HTR-8/SVneo (cell line): ENCODE data around the gene SZT2.

Experiments
- DNase-seq: peaks from one replicate; pipeline ENCODE4 v3.0.0; 2011; ENCODE audit warnings: low spot score, mixed read lengths; ENCODE audit not compliant: insufficient read length
- FAIRE-seq: peaks from 2 replicates; lab custom pipeline; 2011; peaks lifted over from hg19 to GRCh38; lab: Jason Lieb, UNC

SZT2 gene

DNA sequence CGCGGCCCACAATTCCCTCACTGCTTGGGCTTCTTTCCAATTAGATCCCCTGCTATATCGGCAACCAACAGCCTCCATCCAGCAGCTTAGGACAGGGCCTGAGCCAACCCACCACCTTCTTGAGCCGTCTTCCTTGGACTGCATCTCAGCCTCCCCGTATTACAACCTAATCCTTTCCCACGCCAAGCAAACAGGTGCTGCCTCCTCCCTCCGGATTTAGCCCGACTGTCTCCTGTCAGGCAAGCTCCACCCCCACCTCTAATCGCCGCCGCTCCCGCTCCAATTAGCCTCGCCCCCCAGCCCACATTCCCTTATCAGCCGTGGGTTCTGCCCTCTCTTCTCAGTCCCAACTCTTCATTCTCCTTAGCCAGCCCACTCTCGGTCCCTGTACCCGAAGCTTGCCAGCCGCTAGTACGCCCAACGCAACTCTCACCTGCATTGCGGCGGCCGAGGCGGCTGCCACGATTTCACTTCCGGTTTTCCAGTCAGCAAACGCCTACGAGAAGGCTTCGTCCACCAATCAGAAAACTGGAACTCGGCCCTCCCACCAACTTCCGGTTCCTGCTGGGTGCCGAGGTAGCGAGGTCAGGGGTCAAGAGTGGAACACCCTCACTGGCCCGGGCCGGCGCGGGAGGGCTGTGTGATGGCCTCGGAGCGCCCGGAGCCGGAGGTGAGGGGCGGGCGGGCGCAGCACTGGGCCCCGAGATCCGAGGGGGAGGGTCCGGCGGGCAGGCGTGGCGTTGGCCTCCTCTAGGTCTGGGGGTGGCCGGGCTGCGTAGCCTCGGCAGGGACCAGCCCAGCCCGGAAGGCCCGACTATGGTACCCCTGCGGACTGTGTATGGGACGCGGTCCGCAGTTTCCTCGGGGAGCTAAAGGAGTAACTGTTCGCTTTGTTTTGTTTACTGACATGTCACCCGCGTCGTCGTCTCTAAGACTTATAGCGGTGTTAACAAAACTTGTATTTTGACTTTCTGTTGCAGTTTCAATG is at the start of gene SZT2, which contains the start of gene MED8:
Gene SZT2 (plus strand): TSS at position 574 of the 988 bp plus-strand sequence. CDS start 70 bp downstream, at position 644.
Gene MED8 (minus strand): TSS at position 475 of the 988 bp plus-strand sequence. CDS start 36 bp downstream, at position 439.
- peak; percentile 28 for FAIRE-seq
- DNase-seq, result peak; percentile 91

DNA sequence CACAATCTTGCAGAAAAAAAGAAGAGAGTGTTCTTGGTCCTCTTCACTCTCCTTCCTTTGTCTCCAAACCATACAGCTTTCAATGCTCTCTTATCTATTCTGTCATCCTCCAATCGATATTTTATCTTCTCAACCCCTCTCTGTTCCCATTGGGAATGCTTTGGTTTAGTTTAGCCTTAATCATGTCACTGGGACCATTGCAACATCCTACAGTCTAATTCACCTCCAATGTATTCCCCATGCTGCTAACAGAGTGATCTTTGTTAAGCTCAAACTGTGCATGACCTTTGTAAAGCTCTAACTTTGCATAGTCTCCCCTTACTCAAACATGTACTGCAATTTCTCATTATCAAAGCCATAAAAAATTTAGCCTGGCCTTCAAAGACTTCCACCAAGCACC is 49.1 kb upstream of the SZT2 start:
- DNase-seq, result no peak
- FAIRE-seq, result no peak

DNA sequence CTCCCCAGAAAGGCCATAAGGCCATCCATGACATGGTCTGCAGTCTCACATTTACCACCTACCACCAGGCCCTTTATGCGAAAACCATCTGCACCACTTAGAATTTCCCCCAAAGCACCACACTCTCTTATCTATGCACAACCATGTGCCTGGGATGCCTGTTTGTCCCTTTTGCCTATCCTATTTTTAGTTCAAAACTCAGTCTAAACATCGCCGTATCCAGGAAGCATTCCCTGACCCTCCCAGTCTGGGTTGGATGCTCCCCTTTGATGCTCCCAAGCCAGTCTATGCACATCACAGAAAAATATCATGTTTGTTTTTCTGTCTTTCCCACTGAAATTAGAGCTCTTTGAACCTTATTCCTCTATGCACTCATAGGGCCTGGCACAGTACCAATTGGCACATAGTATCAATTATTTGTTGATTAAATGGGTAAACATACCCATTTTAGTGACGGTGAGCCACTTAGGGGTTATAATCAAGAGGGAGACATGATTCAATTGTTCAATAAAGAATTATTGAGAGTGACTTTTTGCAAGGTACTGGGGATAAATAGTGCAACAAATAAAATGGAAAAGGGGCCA is 45.3 kb upstream of the SZT2 start:
- FAIRE-seq (no peak), DNase-seq (no peak)

DNA sequence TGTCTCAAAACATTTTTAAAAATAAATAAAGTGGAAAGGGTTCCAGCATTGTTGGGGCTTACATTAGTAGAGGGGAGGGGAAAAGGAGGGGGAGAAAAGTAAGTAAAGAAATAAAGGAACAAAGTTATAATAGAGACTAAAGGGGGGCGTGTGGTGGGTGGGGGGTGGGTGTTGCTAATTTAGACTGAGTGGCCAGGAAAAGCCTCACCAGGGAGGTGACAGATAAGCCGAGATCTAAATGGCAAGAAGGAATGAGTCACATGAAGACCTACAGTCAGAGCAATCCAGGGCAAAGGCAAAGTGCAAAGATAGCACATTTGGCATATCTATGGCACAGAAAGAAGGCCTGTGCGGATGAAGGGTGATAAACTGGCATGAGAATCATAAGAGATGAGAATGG is 44.6 kb upstream of the SZT2 start:
- DNase-seq (no peak), FAIRE-seq (no peak)

DNA sequence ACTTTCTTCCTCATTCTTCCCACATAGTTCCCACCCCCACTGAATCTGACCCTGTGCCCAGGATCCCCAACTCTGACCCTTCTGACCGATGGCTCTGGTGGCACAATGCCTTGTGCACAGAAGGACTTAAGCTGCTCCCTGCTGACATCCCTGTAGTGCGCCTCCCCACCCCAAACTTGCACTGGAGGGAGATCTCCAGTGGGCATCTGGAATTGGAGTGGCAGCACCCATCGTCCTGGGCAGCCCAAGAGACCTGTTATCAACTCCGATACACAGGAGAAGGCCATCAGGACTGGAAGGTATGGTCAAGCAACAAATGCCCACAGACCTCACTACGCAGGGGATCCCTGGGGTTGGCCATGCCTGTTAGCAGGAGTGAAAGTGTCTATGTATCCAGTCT is 43.1 kb upstream of the SZT2 start:
- no peak for DNase-seq
- no peak for FAIRE-seq

DNA sequence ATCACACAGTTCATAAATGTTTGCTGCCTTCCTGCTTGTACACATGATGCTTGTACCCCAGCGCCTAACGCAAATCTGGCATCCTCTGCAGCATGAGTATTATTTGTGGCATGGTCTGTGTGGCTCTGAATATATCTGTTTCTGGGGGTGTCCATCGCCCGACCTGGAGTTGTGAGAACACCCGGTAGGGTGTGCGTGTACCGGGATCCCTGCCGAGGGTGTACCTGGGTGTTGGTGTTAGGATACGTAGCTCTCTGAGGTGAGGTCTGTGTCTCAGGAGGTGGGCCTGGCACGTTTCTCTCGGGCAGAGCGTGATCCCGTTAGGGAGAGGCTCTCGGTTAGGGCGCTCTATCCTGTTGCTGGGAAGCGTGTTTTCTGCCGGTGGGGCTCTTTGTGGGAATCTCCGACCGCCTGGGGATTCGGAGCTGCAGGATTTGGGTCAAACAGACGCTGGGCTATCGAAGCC is 41.3 kb upstream of the SZT2 start:
- DNase-seq (no peak), FAIRE-seq (no peak)

DNA sequence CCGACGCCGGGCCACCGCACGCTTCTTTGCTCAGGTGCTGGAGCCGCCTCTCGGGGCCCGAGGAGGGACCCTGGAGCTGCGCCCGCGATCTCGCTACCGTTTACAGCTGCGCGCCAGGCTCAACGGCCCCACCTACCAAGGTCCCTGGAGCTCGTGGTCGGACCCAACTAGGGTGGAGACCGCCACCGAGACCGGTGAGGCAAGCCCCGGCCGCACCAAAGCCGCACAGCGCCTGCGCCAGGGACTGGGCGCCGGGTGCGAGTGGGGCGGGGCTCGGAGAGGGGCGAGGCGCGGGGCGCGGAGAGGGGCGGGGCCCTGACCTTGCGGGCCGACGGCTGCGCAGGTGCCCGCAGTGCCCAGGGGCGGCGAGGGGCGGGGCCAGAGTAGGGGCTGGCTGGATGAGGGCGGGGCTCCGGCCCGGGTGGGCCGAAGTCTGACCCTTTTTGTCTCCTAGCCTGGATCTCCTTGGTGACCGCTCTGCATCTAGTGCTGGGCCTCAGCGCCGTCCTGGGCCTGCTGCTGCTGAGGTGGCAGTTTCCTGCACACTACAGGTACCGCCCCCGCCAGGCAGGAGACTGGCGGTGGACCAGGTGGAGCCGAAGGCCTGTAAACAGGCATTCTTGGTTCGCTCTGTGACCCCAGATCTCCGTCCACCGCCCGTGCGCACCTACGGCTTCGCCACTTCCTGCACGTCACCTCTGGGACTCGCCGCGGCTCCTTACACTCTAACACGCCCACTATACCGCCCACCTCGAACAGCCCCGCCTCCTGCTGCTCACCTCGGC is 40.7 kb upstream of the SZT2 start:
- FAIRE-seq, result no peak

DNA sequence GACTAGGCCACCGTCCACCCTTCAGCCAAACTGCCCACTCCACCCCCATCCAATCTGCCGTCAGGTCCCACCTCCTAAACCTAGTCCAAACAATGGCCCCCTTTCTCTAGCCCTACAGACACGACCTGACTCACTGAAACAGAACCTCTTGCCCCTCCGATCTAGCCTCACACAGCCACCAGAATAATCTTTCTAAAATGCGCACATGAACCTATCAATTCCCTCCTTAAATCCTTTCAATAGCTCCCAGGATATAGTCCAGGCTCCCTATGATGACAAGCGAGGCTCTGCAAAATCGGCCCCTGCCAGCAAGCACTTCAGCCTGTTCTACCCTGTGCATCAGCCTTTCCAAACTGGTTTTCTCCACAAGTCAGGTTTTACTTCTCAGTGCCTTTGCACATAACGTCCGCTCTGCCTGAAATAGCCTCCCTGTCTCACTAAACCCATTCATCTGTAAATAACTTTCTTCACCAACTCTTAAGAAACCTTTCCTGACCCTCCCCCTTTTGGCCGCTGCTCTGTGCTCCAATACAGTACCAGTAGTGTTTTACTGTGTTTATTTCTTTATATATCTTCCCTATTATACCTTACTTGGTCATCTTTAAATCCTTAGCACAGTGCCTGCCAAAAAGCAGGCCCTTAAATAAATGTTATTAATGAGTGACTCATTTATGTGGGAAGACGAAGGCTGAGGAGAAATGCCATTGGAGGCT is 39.9 kb upstream of the SZT2 start:
- FAIRE-seq, result no peak
- no peak for DNase-seq

More for the DNA sequence above, 40.7 kb upstream of the SZT2 start:
- peak; percentile 47 for DNase-seq

DNA sequence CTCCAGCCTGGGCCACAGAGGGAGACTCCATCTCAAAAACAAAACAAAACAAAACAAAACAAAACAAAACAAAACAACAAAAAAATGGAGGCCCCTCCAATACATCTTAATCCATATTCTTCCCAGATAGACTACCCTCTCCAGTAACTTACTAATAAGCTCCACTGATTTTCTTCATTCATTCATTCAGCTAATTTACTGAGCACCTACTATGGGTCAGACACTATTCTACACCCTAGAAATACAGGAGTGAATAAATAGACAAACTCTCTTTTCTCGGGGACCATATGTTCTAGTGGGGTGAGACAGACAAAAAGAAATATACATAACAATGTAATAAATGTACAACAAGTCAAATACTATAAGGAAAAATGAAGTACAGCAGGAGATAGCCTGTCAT is 38.7 kb upstream of the SZT2 start:
- DNase-seq, result no peak
- no peak for FAIRE-seq

DNA sequence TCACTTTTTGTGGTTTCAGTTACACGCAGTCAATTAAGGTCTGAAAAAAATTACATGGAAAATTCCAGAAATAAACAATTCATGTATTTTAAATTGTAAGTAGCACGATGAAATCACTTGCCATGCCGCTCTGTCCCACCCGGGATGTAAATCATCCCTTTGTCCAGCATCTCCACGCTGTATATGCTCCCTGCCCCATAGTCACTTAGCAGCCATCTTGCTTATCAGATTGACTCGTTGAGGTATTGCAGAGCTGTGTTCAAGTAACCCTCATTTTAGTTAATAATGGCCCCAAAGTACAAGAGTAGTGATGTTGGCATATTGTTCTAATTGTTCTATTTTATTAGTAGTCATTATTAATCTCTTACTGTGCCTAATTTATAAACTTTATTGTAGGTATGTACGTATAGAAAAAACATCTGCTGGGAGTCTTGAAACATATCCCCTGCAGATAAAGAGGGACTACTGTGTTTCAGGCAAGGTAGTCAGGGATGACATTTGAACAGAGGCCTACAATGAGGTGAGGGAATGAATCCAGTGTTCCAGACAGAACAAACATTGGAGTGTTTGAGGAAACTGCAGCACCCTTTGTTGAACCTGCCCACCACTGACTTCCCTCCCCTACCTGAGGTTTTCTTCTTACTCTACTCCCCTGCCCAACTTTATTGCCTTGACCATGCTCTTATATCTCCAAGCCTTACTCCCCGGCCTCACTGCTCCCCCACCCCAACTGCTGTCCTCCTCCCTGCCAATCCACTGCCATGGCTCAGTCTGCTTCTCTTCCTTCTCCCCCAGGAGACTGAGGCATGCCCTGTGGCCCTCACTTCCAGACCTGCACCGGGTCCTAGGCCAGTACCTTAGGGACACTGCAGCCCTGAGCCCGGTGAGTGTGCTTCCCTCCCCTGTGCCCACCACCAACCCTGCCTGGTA is 38.0 kb upstream of the SZT2 start:
- DNase-seq (no peak), FAIRE-seq (no peak)

DNA sequence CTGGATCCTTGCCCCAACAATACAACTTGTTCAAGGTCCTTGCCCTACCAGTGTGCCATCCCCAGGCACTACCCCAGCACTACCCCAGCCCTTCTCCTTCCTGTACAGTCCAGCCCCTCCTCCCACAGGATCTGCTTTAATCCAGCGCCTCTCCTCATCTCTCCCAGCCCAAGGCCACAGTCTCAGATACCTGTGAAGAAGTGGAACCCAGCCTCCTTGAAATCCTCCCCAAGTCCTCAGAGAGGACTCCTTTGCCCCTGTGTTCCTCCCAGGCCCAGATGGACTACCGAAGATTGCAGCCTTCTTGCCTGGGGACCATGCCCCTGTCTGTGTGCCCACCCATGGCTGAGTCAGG is 37.4 kb upstream of the SZT2 start:
- FAIRE-seq, result no peak

DNA sequence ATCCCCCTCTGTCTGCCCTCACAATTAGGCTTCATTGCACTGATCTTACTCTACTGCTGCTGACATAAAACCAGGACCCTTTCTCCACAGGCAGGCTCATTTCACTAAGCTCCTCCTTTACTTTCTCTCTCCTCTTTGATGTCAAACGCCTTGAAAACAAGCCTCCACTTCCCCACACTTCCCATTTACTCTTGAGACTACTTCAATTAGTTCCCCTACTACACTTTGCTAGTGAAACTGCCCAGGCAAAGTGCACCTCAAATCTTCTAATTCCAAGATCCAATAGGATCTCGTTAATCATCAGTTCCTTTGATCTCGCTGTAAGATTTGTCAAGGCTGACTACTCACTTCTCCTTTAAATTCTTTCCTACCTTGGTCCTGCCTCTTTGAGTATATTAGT is 36.8 kb upstream of the SZT2 start:
- no peak for FAIRE-seq

More for the DNA sequence above, 37.4 kb upstream of the SZT2 start:
- no peak for DNase-seq

DNA sequence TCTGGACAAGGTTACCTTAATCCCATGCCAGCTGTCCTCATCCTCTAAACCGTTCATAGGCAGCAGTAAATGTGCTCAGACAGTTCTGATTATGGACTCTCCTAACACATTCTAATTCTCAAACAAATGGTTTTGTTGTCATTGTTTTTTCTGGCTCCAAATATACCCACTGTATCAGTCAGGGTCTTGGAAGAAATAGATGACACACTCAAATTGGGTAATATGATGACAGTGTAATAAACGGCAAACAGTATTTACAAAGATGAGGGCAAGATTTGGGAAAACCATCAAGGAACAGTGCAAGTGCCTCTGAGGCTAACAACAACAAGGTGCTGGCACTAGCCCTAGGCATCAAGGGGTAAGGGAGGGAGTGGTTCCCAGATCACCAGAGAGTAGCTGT is 35.2 kb upstream of the SZT2 start:
- no peak for FAIRE-seq
- DNase-seq, result no peak

More for the DNA sequence above, 36.8 kb upstream of the SZT2 start:
- DNase-seq, result no peak

DNA sequence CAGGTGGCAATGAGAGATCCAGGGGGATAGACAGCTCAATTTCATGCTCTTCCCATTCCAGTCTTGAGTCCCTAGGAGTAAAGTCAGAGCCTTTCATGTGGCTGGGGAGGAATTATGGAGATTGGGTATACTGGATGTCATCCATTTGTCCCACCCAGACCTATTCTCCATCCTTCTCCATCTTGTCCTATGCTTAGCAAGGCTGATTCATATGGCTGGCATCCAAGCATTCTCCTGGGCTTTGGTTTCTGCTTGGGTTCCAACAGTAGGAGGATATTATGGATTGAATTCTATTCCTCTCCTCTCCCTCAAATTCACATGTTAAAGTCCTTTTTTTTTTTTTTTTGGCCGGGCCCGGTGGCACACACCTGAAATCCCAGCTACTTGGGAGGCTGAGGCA is 34.8 kb upstream of the SZT2 start:
- FAIRE-seq (no peak), DNase-seq (no peak)

DNA sequence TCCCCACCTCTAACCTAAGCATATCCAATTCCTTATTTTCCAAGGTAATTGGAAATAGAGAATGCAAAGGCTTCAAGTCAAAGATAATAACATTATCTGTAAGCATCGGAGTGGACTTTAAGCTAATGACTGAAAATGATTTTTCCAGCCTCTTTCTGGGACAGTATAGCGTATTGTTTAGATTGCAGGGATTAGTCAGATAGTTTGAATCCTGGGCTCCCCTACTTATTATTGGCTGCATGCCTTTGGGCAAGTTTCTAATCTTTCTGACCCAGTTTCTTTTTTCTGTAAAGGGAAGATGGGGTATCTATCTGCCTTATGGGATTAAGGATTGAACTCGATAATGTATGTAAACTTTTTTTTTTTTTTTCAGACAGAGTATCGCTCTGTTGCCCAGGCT is 32.4 kb upstream of the SZT2 start:
- no peak for FAIRE-seq
- DNase-seq, result no peak

DNA sequence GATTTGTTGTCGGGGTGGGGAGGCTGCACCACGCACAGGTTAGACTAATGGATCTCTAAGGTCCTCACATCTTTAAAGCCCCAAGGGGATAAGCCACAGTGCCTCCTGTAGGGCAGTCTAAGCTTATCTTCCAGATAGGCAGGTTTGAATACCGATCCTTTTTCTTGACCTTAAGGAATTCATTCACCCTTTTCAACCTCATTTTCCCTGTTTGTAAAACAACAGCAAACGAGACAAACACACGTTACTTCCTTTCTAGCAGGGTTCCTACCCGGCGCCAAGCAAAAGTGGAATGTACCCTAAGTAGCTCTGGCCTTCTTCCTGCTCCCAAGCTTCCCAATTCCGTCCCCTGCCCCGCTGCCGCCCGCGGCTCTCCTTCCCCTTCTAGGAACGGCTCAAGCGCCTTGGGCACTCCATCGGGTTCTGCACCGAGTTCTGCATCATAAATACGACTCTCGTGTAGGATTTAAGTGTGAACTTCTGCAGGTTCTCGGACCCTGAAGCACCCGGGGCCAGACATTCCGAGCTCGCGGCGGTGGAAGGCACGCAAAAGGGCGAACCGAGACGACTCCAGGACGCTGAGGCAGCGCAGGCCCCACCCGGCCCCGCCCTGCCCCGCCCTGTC is 31.5 kb upstream of the SZT2 start:
- peak; percentile 45 for DNase-seq
- no peak for FAIRE-seq

DNA sequence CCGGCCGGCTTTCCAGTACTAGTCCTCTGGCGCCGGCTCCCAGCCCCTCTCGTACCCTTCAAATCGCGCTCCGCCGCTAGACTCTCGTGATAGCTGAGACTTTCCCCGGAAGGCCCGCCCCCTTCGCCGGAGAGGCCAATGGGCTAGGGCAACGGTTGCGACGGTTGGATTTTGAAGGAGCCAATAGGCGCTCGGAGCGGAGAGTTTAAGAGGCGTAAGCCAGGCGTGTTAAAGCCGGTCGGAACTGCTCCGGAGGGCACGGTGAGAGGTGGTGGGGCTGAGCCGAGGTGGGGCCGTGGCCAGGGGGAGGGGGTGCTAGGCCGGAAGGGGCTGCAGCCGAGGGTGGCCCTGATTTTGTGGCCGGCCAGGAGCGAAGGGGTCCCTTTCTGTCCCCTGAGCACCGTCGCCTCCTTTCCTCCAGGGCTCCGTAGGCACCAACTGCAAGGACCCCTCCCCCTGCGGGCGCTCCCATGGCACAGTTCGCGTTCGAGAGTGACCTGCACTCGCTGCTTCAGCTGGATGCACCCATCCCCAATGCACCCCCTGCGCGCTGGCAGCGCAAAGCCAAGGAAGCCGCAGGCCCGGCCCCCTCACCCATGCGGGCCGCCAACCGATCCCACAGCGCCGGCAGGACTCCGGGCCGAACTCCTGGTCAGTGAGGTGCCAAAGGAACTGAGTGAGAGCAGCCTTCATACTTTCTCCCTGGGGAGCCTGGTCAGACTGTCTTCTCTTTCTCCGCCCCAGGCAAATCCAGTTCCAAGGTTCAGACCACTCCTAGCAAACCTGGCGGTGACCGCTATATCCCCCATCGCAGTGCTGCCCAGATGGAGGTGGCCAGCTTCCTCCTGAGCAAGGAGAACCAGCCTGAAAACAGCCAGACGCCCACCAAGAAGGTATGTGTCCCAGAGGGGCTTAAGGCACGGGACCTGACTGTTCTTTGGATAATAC is 30.7 kb upstream of the SZT2 start, which contains the start of gene CDC20:
Gene CDC20 (plus strand): TSS at position 236 of the 948 bp plus-strand sequence. CDS start 235 bp downstream, at position 471.
- DNase-seq (peak; percentile 87), FAIRE-seq (peak; percentile 33)
